GM19240 (cell line): Measurements from ENCODE around the gene PLCD4.

Experiments used
- DNase-seq: peaks from one replicate; pipeline ENCODE4 v3.0.0; 2011; ENCODE audit warnings: low spot score; ENCODE audit not compliant: insufficient read length

PLCD4 gene

GRCh38 chr2:218663901-218664300 is 56.2 kb downstream of the PLCD4 start:
- no peak for DNase-seq

- DNase-seq = no peak
These were observed 57.0 kb downstream of the PLCD4 start for GRCh38 chr2:218664653-218665052.

- DNase-seq = no peak
These were observed 63.5 kb downstream of the PLCD4 start for GRCh38 chr2:218671097-218671653.

GRCh38 chr2:218671654-218672566 is 64.2 kb downstream of the PLCD4 start, which contains the start of the genes RNF25 and STK36:
Gene RNF25 (minus strand): TSS chr2:218672002. CDS start chr2:218671970, 32 bp downstream.
Gene STK36 (plus strand): TSS chr2:218672086. CDS start chr2:218672830, 744 bp downstream.
- DNase-seq = peak; percentile 92

GRCh38 chr2:218679119-218679518 is 71.4 kb downstream of the PLCD4 start:
- DNase-seq = no peak

- no peak for DNase-seq
These were observed 72.4 kb downstream of the PLCD4 start for GRCh38 chr2:218680061-218680460.
